ENCODE results near the gene SYPL1.

GRCh38 chr7:106155027-106155426, 42.9 kb upstream of the SYPL1 start:
- TF ChIP-seq CTCF (IDR thresholded peaks at IDR 0.05; ENCODE audit: insufficient read depth, low read depth, low read length), result no peak
- no peak for TF ChIP-seq EZH2 (IDR thresholded peaks at IDR 0.05; ENCODE audit: insufficient read depth, low read length)

Data from astrocyte (in vitro differentiated cells and primary cell).